Stimulated activated CD8-positive, alpha-beta memory T cell treated with anti-CD3 and anti-CD28 coated beads, Interleukin-15, amount 100 ng/mL, for 24 hours (primary cell): Measurements from ENCODE around the gene ZDHHC1.
"Not testable (repeated sequence)": the region's sequence is repeated elsewhere in the genome, so short reads cannot be mapped to it uniquely, and the experiment has no call there.

Experiments used
- DNase-seq: peaks from one replicate; pipeline ENCODE4 v3.0.0-alpha.2; 2020; ENCODE audit warnings: low read depth

ZDHHC1 gene

GRCh38 chr16:67394155-67395104 is 21.8 kb downstream of the ZDHHC1 start:
- DNase-seq = no peak

- DNase-seq = no peak
Observed at GRCh38 chr16:67393788-67394154, 22.5 kb downstream of the ZDHHC1 start.

- no peak for DNase-seq
Observed at GRCh38 chr16:67393111-67393787, 23.0 kb downstream of the ZDHHC1 start, which contains the start of gene TPPP3. Gene TPPP3, minus strand, starts transcription at chr16:67393498. Its CDS starts 2,387 bp downstream, at chr16:67391111.

- no peak for DNase-seq
Observed at GRCh38 chr16:67392301-67393059, 23.8 kb downstream of the ZDHHC1 start.

DNA sequence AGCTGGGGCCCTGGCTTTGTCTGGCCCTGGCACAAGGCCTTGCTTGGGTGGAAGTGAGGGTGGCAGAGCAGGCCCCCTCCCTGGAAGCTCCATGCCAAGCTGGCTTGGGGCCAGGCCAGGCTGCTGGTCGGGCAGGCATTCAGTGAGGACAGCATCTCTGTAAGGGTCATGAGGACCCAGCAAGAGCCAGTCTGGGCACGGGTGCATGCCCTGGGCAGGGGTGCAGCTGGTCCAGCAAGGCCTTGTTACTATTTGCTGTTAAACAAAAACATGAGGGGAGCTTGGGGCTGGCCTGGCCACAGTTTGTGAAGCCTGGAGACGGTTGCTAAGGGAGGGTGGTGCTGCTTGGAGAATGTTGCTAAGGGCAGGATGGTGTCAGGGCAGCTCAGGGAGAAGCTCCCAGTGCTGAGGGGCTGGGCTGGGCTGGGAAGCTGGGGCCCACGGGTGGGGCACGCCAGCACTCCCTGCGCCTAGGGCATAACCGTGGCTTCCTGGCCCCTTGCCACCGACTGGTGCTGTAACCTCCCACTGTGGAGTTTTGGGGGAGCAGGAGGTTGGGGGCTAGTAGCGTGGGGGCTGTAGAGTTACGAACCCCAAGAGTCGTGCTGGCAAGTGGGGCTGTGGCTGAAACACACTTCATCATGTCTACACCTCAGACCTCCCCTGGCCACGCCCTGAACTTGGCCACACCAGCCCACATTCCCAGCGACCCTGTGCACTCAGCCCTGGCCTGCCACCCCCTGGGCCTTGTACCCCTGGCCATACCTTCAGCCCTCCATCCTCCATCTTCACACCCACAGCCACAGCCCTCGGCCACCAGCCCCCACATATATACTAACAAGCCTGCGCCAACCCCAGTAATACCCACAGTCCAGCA is 24.6 kb downstream of the ZDHHC1 start:
- DNase-seq = no peak

DNA sequence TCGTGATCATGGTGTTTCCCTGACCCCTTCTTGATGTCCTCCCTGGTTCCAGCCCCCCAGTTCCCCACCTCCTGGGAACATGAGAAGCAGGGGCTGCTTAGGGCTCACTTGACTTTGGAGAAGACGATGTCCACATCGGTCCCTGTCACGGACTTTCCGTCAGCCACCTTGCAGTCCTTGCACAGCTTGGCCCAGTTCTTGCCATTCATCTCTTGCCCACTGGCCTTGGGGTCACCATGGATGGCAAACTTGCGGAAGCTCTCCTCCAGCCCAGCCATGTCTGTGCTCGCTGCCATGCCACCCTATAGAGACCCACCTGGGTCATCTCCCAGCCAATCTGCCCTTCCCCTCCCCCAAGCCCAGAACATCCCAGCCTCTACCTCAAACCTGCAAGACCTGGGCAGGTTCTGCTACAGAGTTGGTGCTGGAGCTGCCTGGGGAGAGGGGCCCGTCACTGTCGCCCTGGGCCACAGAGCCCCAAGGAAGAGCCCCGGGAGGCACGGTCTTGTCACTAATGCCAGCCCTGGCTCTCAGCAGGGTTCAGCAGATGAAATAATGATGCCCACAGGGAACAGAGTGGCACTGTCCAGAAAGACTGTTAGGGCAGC is 25.4 kb downstream of the ZDHHC1 start:
- DNase-seq = no peak

DNA sequence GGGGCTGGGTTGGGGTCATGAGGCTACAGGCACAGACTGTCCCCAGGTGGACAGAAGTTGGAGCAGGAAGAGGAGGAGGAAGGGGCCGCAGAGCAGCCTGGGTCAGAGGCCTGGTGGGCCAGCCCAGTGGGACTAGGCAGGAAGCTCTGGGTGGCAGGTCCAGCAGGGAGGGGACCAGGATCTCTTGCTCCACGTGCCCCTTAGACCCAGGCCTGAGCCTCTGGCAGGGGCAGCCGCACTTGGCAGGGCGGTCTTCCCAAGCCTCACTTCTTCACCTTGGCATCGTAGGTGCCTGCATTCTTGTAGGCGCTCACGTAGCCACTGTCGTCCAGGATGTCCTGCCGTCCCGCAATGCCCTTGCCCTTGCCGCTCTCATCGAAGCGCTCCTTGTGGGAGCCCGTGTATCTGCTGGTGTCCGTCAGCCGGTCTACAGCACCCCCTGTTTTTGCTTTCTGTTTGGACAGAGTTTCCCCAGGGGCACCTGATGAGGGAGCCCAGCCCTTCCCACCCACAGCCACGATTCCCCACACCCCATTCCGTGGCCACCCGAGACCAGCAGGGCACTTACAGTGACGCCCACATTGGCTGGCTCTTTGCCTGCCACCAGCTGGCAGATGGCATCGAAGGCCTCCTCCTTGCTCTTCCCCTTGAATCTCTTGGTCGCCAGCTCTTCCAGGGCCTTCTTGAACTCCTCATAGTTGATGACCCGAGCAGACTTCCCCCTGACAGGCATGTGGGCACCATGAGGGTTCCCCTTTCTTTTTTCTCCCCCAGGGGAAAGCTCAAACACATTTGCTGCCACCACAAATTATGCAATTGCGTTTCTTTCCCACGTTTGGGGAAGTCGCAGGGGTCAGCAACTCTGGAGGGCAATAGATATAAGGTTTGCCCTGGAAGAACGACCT is 26.1 kb downstream of the ZDHHC1 start:
- DNase-seq = no peak

DNA sequence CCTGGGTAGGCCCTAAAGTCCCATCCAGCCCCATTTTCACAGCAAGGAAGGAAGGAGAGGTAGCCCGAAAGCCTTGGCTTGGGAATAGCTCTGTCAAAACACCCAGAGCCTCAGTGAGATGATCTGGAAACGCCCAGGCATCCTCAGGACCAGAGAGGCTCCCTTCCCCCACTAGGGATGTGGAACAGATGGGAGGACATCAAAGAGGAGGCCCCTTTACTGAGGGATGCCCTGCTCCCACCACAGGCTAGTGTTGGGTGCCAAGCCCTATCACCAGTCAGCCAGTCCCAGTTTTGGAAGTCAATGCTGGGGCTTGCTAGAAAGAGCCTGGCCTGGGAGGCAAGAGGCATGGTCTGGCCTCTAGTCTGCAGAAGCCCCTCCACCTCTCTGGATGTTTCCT is 27.7 kb downstream of the ZDHHC1 start:
- no peak for DNase-seq

- DNase-seq = no peak
Observed at GRCh38 chr16:67388191-67388590, 28.1 kb downstream of the ZDHHC1 start.

- DNase-seq = no peak
Observed at GRCh38 chr16:67387479-67388079, 28.7 kb downstream of the ZDHHC1 start.

DNA sequence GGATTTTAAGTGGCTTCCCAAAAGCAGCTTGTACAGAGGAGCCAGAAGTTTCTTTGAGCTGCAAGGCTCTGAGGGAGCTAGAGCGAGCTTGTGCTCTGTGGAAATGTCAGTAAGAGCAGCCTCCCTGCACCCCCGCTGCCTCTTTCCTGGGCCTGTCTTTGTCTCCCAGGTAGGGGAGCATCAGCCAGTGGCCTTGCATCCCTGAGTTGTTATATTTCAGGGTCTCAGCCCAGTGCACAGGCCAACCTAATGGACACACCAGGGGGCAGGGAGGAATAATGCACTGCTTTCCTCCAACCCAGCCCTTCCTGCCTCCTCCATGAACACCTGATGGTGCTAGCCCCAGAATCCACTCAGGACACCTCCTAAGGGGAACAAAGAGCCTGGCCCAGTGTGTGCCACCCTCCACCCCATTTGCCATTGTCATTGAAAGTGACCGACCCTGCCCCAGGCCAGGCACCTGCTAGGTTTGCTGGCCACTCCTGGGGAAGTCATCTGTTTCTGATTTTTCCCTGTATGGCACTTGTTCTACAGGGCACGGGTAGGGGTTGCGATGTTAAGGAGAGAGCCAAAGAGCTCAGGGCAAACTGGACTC is 29.3 kb downstream of the ZDHHC1 start:
- DNase-seq = no peak

DNA sequence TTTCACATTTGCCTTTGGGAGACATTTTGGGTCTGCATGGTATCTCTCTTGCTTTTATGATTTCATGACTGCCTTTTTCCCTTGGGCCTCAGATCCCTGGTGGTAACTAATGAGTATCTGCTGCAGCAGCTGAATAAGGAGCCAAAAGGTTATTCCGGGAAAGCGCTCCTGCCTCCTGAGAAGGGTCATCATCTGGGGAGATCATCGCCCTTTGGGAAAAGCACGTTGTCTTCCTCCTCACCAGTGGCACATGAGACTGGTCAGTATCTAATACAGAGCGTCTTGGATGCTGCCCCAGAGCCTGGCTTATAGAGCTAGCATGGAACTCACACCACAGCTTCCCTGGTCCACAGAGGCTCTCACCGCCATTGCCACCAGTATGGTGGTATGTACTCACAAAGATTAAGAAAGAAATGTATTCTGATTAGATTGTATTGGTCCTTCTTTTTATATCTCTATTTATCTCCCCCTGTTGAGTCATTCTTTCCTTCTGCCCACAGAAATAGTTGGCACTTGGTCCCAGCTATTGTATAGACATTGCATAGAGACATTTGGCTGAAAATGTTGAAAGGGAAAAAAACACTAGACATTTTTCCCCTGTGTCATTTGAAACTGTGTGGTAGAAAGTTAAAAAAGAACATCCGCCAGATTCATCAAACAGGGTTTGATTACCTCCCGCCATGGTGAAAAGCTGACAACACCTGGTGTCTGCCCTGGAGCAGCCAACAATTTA is 31.3 kb downstream of the ZDHHC1 start:
- DNase-seq = no peak

- DNase-seq = no peak
Observed at GRCh38 chr16:67383284-67383683, 33.0 kb downstream of the ZDHHC1 start.

DNA sequence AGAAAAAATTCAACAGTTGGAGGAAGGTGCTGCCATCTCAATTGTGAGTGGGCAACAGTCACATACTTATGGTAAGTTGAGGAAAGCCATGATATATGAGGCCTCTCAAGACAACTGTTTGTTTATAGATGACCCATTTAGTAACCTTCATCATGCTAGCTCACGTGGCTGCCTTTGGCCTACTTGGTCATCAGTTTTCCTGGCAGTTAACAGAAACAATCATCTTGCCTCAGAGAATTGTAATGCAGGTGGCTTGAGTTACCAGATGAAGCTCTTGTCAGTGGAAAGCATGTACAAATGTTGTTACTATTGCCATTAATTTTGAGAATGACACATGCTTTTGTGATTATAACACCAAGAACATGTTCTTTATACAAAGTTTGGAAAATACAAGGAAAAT is 37.6 kb downstream of the ZDHHC1 start:
- DNase-seq = no peak

- DNase-seq = not testable (repeated sequence)
Observed at GRCh38 chr16:67376012-67376411, 40.3 kb downstream of the ZDHHC1 start.

GRCh38 chr16:67372664-67373063 is 43.6 kb downstream of the ZDHHC1 start:
- DNase-seq = no peak

DNA sequence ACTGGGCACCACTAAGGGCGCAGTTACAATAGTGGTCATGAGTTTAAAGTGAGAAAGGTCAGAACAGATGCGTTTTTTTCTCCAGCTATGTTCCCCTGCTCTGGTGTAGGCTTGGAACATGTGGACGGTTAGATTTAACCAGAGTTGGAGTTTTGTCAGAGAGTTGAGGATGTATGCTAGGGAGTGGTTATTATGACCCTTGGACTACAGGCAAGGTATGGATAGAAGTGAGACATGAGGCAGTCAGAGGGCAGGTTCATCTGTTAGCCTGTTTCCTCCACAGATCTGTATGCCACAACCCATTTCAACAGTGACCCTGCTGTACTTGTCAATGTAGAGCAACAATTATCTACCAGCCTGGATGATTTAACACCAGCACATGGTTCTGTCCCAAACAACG is 45.6 kb downstream of the ZDHHC1 start:
- DNase-seq = no peak

DNA sequence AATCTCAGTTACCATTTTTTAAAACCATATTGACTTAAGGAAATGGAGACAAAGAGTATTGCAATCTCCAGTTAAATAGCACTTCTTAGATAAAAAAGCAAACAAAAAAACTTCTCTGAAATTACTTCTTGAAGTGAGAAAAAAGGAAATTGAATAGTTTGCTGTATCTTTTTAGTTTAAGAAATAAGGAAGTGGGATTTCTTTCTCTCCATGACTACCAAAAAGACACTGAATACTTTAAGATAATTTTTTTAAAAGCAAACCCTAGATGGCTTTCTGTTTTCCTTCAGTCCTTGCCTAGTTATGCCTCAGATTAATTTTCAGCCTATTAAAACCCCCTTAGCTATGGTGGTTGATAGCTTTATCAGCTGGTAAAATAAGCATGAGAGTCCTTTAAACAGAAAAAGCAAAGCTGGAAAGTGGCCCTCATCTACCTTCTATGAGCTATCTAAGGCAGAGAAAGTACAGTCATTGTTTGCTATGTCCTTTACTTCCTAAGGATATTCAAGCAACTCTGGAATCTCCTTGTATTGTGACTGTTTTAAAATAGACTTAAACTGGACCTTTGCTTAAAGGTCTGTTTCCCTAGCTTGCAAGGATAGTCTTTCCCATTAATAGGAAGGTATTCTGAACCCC is 51.6 kb downstream of the ZDHHC1 start:
- DNase-seq = no peak
